IMR-90 (cell line): ENCODE data around the gene LPIN1. TPM values are rescaled to one million over a fixed set of nuclear protein-coding genes. Genes with fewer than 3 reads are reported as not detected.

Experiments used
- ATAC-seq: fragments of 200-7000 bp; cut with Tn5 transposase; 2 replicates; pipeline ENCODE4 v1.9.1; 2020; ENCODE audit warnings: low read depth, mild to moderate bottlenecking, moderate library complexity
- BruUV-seq: library from RNA; stranded (reverse); fragments of 400-500 nt; replicated peaks from 2 replicates; lab custom pipeline; 2021; lab: Mats Ljungman, UMichigan
- CTCF ChIA-PET: fragments of 300-600 bp; formaldehyde crosslinking; extraction: SDS; loops from one replicate; lab custom pipeline; 2021; ENCODE audit warnings: antibody characterized with exemption; lab: Yijun Ruan, JAX
- POLR2A ChIA-PET: fragments of 300-600 bp; sonication (Branson Sonifier 250); formaldehyde crosslinking; loops from one replicate; lab custom pipeline; 2022; ENCODE audit warnings: antibody characterized with exemption; ENCODE audit not compliant: unreplicated experiment; lab: Charles Lee
- DNase-seq: peaks from one replicate; pipeline ENCODE4 v3.0.0; 2013
- H2AFZ ChIP-seq: replicated peaks from 2 replicates; pipeline ENCODE3; 2013; ENCODE audit warnings: low read length, mild to moderate bottlenecking; ENCODE audit not compliant: poor library complexity
- H2AK5ac ChIP-seq: 2 replicates; pipeline ENCODE4 v1.6.1; 2013; ENCODE audit warnings: low read depth, low read length, inconsistent platforms
- H2AK9ac ChIP-seq: replicated peaks from 2 replicates; pipeline ENCODE3; 2013; ENCODE audit warnings: mild to moderate bottlenecking, low read depth, low read length, moderate library complexity; ENCODE audit not compliant: poor library complexity
- H2BK120ac ChIP-seq: 2 replicates; pipeline ENCODE4 v1.6.1; 2013; ENCODE audit warnings: low read depth, low read length, inconsistent platforms
- H2BK15ac ChIP-seq: 3 replicates; pipeline ENCODE4 v1.6.1; 2013; ENCODE audit warnings: low read depth, low read length, inconsistent platforms
- H2BK20ac ChIP-seq: 2 replicates; pipeline ENCODE4 v1.6.1; 2013; ENCODE audit warnings: low read depth, mild to moderate bottlenecking, inconsistent platforms, low read length, moderate library complexity
- H2BK5ac ChIP-seq: 2 replicates; pipeline ENCODE4 v1.6.1; 2013; ENCODE audit warnings: mild to moderate bottlenecking, low read depth, low read length, inconsistent platforms; ENCODE audit not compliant: poor library complexity, severe bottlenecking
- H3K14ac ChIP-seq: replicated peaks from 2 replicates; pipeline ENCODE4 v1.6.1; 2013; ENCODE audit warnings: low read depth, low read length, inconsistent platforms
- H3K18ac ChIP-seq: 2 replicates; pipeline ENCODE4 v1.6.1; 2013; ENCODE audit warnings: low read depth, low read length, control low read depth
- H3K23ac ChIP-seq: 2 replicates; pipeline ENCODE4 v1.6.1; 2013; ENCODE audit warnings: low read depth, low read length, inconsistent platforms
- H3K27ac ChIP-seq: 2 replicates; pipeline ENCODE4 v1.5.1; 2013; ENCODE audit warnings: mild to moderate bottlenecking, control low read depth, low read length; ENCODE audit not compliant: insufficient read depth
- H3K27me3 ChIP-seq: 2 replicates; pipeline ENCODE4 v1.6.1; 2013; ENCODE audit warnings: low read length; ENCODE audit not compliant: control insufficient read depth, insufficient read depth
- H3K36me3 ChIP-seq: 2 replicates; pipeline ENCODE4 v1.6.1; 2013; ENCODE audit warnings: low read length, mixed read lengths; ENCODE audit not compliant: control insufficient read depth, insufficient read depth
- H3K4ac ChIP-seq: 2 replicates; pipeline ENCODE4 v1.6.1; 2013; ENCODE audit warnings: low read depth, low read length, inconsistent platforms
- H3K4me1 ChIP-seq: 2 replicates; pipeline ENCODE4 v1.6.1; 2013; ENCODE audit warnings: low read length, mixed read lengths; ENCODE audit not compliant: control insufficient read depth, insufficient read depth
- H3K4me2 ChIP-seq: 2 replicates; pipeline ENCODE4 v1.6.1; 2013; ENCODE audit warnings: low read depth, mild to moderate bottlenecking, control low read depth, low read length, moderate library complexity
- H3K4me3 ChIP-seq: 2 replicates; pipeline ENCODE4 v1.5.1; 2013; ENCODE audit warnings: low read depth, mild to moderate bottlenecking, control low read depth, low read length, moderate library complexity; ENCODE audit not compliant: insufficient read depth
- H3K56ac ChIP-seq: 2 replicates; pipeline ENCODE4 v1.6.1; 2013; ENCODE audit warnings: low read length, inconsistent platforms; ENCODE audit not compliant: insufficient read depth; ENCODE audit errors: extremely low read depth
- H3K79me1 ChIP-seq, 2 experiments: 2 replicates each; pipeline ENCODE4 v1.6.1; 2013; ENCODE audit warnings: low read length in 2 of 2, inconsistent platforms in 1 of 2, low read depth in 1 of 2
- H3K9ac ChIP-seq: 2 replicates; pipeline ENCODE4 v1.6.1; 2013; ENCODE audit warnings: low read depth, low read length, control low read depth
- H3K9me1 ChIP-seq: 2 replicates; pipeline ENCODE4 v1.6.1; 2013; ENCODE audit warnings: low read length, inconsistent platforms; ENCODE audit not compliant: insufficient read depth
- H3K9me3 ChIP-seq: 2 replicates; pipeline ENCODE4 v1.6.1; 2013; ENCODE audit warnings: low read length; ENCODE audit not compliant: control insufficient read depth, insufficient read depth
- H4K20me1 ChIP-seq: 2 replicates; pipeline ENCODE4 v1.6.1; 2013; ENCODE audit warnings: low read length, inconsistent platforms; ENCODE audit not compliant: insufficient read depth
- H4K5ac ChIP-seq: 2 replicates; pipeline ENCODE4 v1.6.1; 2013; ENCODE audit warnings: mild to moderate bottlenecking, low read depth, low read length, control low read depth
- H4K8ac ChIP-seq, 2 experiments: 2 replicates each; pipeline ENCODE4 v1.6.1; 2013; ENCODE audit warnings: low read depth in 2 of 2, low read length in 2 of 2, control low read depth in 1 of 2, inconsistent platforms in 1 of 2
- H4K91ac ChIP-seq: 2 replicates; pipeline ENCODE4 v1.6.1; 2013; ENCODE audit warnings: low read depth, low read length, inconsistent platforms; ENCODE audit not compliant: insufficient read depth
- BHLHE40 ChIP-seq: fragments of 150-350 bp; IDR thresholded peaks from 2 replicates; pipeline ENCODE4 v1.6.1; 2016; ENCODE audit warnings: mild to moderate bottlenecking, low read depth, low read length
- CHD1 ChIP-seq: IDR thresholded peaks from 2 replicates; pipeline ENCODE4 v1.6.1; 2012; ENCODE audit warnings: low read depth, low read length, improper control_type of control experiment
- CTCF ChIP-seq: conservative IDR thresholded peaks from 2 replicates; pipeline ENCODE4 v1.5.1; 2012; ENCODE audit warnings: mild to moderate bottlenecking, low read depth, low read length, improper control_type of control experiment
- FOS ChIP-seq: fragments of 150-350 bp; IDR thresholded peaks from 2 replicates; pipeline ENCODE4 v1.6.1; 2016; ENCODE audit warnings: low read depth, low read length
- MAFK ChIP-seq: IDR thresholded peaks from 2 replicates; pipeline ENCODE4 v1.6.1; 2012; ENCODE audit warnings: low read depth, low read length, improper control_type of control experiment
- MAZ ChIP-seq: IDR thresholded peaks from 2 replicates; pipeline ENCODE4 v1.6.1; 2012; ENCODE audit warnings: low read depth, mild to moderate bottlenecking, low read length, improper control_type of control experiment, moderate library complexity, borderline replicate concordance
- MXI1 ChIP-seq: IDR thresholded peaks from 2 replicates; pipeline ENCODE4 v1.6.1; 2012; ENCODE audit warnings: low read depth, mild to moderate bottlenecking, low read length, moderate library complexity, borderline replicate concordance
- NFE2L2 ChIP-seq: fragments of 150-350 bp; IDR thresholded peaks from 2 replicates; pipeline ENCODE4 v1.6.1; 2016; ENCODE audit warnings: low read depth, mild to moderate bottlenecking, low read length
- POLR2A ChIP-seq: IDR thresholded peaks from 2 replicates; pipeline ENCODE4 v1.6.1; 2012; ENCODE audit warnings: mild to moderate bottlenecking, low read depth, low read length
- RAD21 ChIP-seq: IDR thresholded peaks from 2 replicates; pipeline ENCODE4 v1.6.1; 2012; ENCODE audit warnings: low read length, improper control_type of control experiment
- RFX5 ChIP-seq: IDR thresholded peaks from 2 replicates; pipeline ENCODE4 v1.8.0; 2012; ENCODE audit warnings: low read depth, mild to moderate bottlenecking, low read length, moderate library complexity
- SMC3 ChIP-seq: fragments of 150-350 bp; IDR thresholded peaks from 2 replicates; pipeline ENCODE4 v1.6.1; 2016; ENCODE audit warnings: low read depth, mild to moderate bottlenecking, antibody characterized with exemption, low read length, moderate library complexity
- WGBS, 2 experiments: methylation state at CpG; one replicate each; pipeline versions ENCODE4 v1.1.5 to v1.1.7; 2013; ENCODE audit warnings: missing lambda C conversion rate in 2 of 2; ENCODE audit not compliant: insufficient read length in 1 of 2; ENCODE audit errors: extremely low coverage in 2 of 2; 5-methylcytosine and 5-hydroxymethylcytosine counted together
- dilution Hi-C: fragments of 300-500 bp; cut with HindIII; formaldehyde crosslinking; loops from one replicate; pipeline ENCODE4 v1.14.3; 2018; ENCODE audit warnings: low sequenced_read_pairs; ENCODE audit not compliant: unreplicated experiment
- in situ Hi-C: fragments of 300-500 bp; cut with MboI; formaldehyde crosslinking; loops from 3 replicates; pipeline ENCODE4 v1.14.3; 2019; ENCODE audit warnings: low sequenced_read_pairs, inconsistent platforms, mixed read lengths
- intact Hi-C: fragments of 100-400 bp; cut with micrococcal nuclease; formaldehyde crosslinking; loops from 2 replicates; pipeline ENCODE4 v1.10.0; 2022
- polyA plus RNA-seq, 3 experiments: library from polyadenylated mRNA; depleted of rRNA; stranded (reverse); fragments of >200 nt; gene quantifications; 2 replicates each; pipeline ENCODE4 v1.2.3, GENCODE V29; 2012; ENCODE audit warnings: low replicate concordance in 1 of 3
- total RNA-seq: library from RNA; depleted of rRNA; stranded (reverse); fragments of >200 nt; gene quantifications from 2 replicates; pipeline ENCODE4 v1.2.3, GENCODE V29; 2012
- TF ChIP-seq, protein P1 (sequence below): fragments of 150-350 bp; IDR thresholded peaks from 2 replicates; pipeline ENCODE4 v1.6.1; 2017; ENCODE audit warnings: mild to moderate bottlenecking, antibody characterized with exemption, low read length, low read depth
- TF ChIP-seq, protein P2 (sequence below): fragments of 150-350 bp; IDR thresholded peaks from 2 replicates; pipeline ENCODE4 v1.6.1; 2016; ENCODE audit warnings: low read depth, mild to moderate bottlenecking, low read length, moderate library complexity, borderline replicate concordance

LPIN1 gene
- total and polyA plus RNA-seq, 2 of the 4 experiments (the other 2 are of a cell fraction): 21.3 to 25.1 TPM

- peaks cover 4% of the 10 kb centered on the region for H3K4me1 ChIP-seq
- no peak overlapping the region for H3K18ac ChIP-seq
- H3K23ac ChIP-seq: no peak overlapping the region
- no peaks in the 10 kb centered on the region for H3K79me1 ChIP-seq
- POLR2A ChIA-PET: no interaction called here
- no peak overlapping the region for H3K56ac ChIP-seq
- no TSS peak for BruUV-seq
- H3K4me3 ChIP-seq: no peak overlapping the region
- no peak overlapping the region for H3K9ac ChIP-seq
- DNase-seq: no peak
- H2BK120ac ChIP-seq: no peak overlapping the region
- in situ Hi-C loops: no loop called here
- H3K9me1 ChIP-seq: no peaks in the 10 kb centered on the region
- H2AK5ac ChIP-seq: no peak overlapping the region
- intact Hi-C loops: no loop called here
- no peak overlapping the region for H2AK9ac ChIP-seq
- H2BK5ac ChIP-seq: no peak overlapping the region
- no peak overlapping the region for H2BK15ac ChIP-seq
- peaks cover 2% of the 10 kb centered on the region; the same call in 1 of the 2 replicates for H3K9me3 ChIP-seq
- no peak overlapping the region for H4K91ac ChIP-seq
- no peak overlapping the region for H4K5ac ChIP-seq
- H4K8ac ChIP-seq: no peak overlapping the region
- no peak overlapping the region for H2AFZ ChIP-seq
- no peaks in the 10 kb centered on the region for H3K36me3 ChIP-seq
- CTCF ChIA-PET: no interaction called here
- H2BK20ac ChIP-seq: no peak overlapping the region
- H3K4ac ChIP-seq: no peak overlapping the region
- H3K27me3 ChIP-seq: peaks cover 3% of the 10 kb centered on the region
- no peak overlapping the region for H3K4me2 ChIP-seq
- dilution Hi-C loops: no loop called here
- TF ChIP-seq BHLHE40 (no peak), RFX5 (no peak), FOS (no peak), SMC3 (no peak), NFE2L2 (no peak), MXI1 (no peak), POLR2A (no peak), MAZ (no peak), RAD21 (no peak), CTCF (no peak), CHD1 (no peak), MAFK (no peak)
- TF ChIP-seq, protein P1, sequence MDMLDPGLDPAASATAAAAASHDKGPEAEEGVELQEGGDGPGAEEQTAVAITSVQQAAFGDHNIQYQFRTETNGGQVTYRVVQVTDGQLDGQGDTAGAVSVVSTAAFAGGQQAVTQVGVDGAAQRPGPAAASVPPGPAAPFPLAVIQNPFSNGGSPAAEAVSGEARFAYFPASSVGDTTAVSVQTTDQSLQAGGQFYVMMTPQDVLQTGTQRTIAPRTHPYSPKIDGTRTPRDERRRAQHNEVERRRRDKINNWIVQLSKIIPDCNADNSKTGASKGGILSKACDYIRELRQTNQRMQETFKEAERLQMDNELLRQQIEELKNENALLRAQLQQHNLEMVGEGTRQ: no peak
- TF ChIP-seq, protein P2, sequence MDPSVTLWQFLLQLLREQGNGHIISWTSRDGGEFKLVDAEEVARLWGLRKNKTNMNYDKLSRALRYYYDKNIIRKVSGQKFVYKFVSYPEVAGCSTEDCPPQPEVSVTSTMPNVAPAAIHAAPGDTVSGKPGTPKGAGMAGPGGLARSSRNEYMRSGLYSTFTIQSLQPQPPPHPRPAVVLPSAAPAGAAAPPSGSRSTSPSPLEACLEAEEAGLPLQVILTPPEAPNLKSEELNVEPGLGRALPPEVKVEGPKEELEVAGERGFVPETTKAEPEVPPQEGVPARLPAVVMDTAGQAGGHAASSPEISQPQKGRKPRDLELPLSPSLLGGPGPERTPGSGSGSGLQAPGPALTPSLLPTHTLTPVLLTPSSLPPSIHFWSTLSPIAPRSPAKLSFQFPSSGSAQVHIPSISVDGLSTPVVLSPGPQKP: no peak
- no peaks in the 10 kb centered on the region for H4K20me1 ChIP-seq
- no peak overlapping the region for H3K14ac ChIP-seq
- H3K27ac ChIP-seq: no peak overlapping the region
- WGBS, 2 experiments: 90% methylated on average over 2 of the region's 5 CpGs; no CpG with 5 or more reads in 1 of the 2 experiments
- ATAC-seq: no peak
Observed at GRCh38 chr2:11870584-11870983, 124.2 kb downstream of the LPIN1 start.
